Esophagus squamous epithelium (tissue), 5 donors: ENCODE results near the gene PHF3. TPM values are rescaled to one million over a fixed set of nuclear protein-coding genes. Genes with fewer than 3 reads are reported as not detected.

Experiments used
- DNase-seq: peaks from one replicate; lab custom pipeline; 2025; lab: John Stamatoyannopoulos, UW
- H3K27ac ChIP-seq, 4 donors: fragments of 200-600 bp; sonication (generic); one replicate each; pipeline ENCODE4 v1.5.1; 2016 to 2019; ENCODE audit warnings: mild to moderate bottlenecking in 1 of 4
- H3K27me3 ChIP-seq, 4 donors: fragments of 200-600 bp; sonication (generic); 1 replicate in 3 of 4; 2 replicates in 1 of 4; pipeline versions ENCODE4 v1.5.1 to v1.6.0; 2017 to 2021; ENCODE audit warnings: antibody characterized with exemption in 1 of 4
- H3K36me3 ChIP-seq, 3 donors: fragments of 200-600 bp; sonication (generic); one replicate each; pipeline ENCODE4 v1.5.1; 2016 to 2019
- H3K4me1 ChIP-seq, 3 donors: fragments of 200-600 bp; sonication (generic); one replicate each; pipeline ENCODE4 v1.5.1; 2017 to 2019
- H3K4me3 ChIP-seq, 4 donors: fragments of 200-600 bp; sonication (generic); 1 replicate in 3 of 4; 2 replicates in 1 of 4; pipeline ENCODE4 v1.5.1; 2016 to 2019; ENCODE audit warnings: mild to moderate bottlenecking in 2 of 4, moderate library complexity in 1 of 4
- H3K9me3 ChIP-seq, 3 donors: fragments of 200-600 bp; sonication (generic); one replicate each; pipeline ENCODE4 v1.5.1; 2016 to 2019
- POLR2A ChIP-seq, 4 donors: fragments of 450-650 bp; IDR thresholded peaks; one replicate each; pipeline ENCODE4 v1.6.1; 2017; ENCODE audit warnings: antibody characterized with exemption in 4 of 4, mild to moderate bottlenecking in 4 of 4, moderate library complexity in 3 of 4
- WGBS, 2 donors: methylation state at CpG; one replicate each; pipeline ENCODE4 v1.1.5; 2018; 5-methylcytosine and 5-hydroxymethylcytosine counted together
- intact Hi-C: fragments of 100-400 bp; cut with DNase I; formaldehyde crosslinking; loops from one replicate; pipeline ENCODE4 v1.15.0; 2022
- total RNA-seq, 4 donors: library from RNA; depleted of rRNA; stranded (reverse); fragments of >200 nt; gene quantifications; one replicate each; pipeline ENCODE4 v1.1.0, GENCODE V29; 2016
- TF ChIP-seq, protein P1 (sequence below), 6 experiments: fragments of 450-650 bp in 4 of 6; fragments of 200-600 bp in 2 of 6; sonication (generic) in 2 of 6; IDR thresholded peaks; one replicate each; pipeline ENCODE4 v1.5.1; 2016 to 2019; ENCODE audit warnings: antibody characterized with exemption in 6 of 6, mild to moderate bottlenecking in 4 of 6, moderate library complexity in 4 of 6
- donor health status: DM: yes; HTN: yes; CAD: no.

PHF3 gene
- total RNA-seq, 4 donors from 2014 or later, result 17.6 to 53.2 (median 26.7) TPM

GRCh38 chr6:63739094-63739687 is 103.6 kb downstream of the PHF3 start:
- 0% methylated on average over 1 of the region's 1 CpG for WGBS, 2 donors
- Histone ChIP-seq H3K27me3 (no peaks in the 10 kb centered on the region), H3K27ac (no peak overlapping the region), H3K36me3 (no peaks in the 10 kb centered on the region), H3K9me3 (no peaks in the 10 kb centered on the region), H3K4me1 (peaks cover 0 to 18% (median 0%) of the 10 kb centered on the region in 3 donors), H3K4me3 (no peak overlapping the region)
- no peak for DNase-seq
- intact Hi-C loops, result no loop called here
- TF ChIP-seq, protein P1, sequence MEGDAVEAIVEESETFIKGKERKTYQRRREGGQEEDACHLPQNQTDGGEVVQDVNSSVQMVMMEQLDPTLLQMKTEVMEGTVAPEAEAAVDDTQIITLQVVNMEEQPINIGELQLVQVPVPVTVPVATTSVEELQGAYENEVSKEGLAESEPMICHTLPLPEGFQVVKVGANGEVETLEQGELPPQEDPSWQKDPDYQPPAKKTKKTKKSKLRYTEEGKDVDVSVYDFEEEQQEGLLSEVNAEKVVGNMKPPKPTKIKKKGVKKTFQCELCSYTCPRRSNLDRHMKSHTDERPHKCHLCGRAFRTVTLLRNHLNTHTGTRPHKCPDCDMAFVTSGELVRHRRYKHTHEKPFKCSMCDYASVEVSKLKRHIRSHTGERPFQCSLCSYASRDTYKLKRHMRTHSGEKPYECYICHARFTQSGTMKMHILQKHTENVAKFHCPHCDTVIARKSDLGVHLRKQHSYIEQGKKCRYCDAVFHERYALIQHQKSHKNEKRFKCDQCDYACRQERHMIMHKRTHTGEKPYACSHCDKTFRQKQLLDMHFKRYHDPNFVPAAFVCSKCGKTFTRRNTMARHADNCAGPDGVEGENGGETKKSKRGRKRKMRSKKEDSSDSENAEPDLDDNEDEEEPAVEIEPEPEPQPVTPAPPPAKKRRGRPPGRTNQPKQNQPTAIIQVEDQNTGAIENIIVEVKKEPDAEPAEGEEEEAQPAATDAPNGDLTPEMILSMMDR (IDR thresholded peaks at IDR 0.05), result no peak
- TF ChIP-seq POLR2A (IDR thresholded peaks at IDR 0.05), result no peak

GRCh38 chr6:63740709-63741108 is 105.1 kb downstream of the PHF3 start:
- H3K27ac ChIP-seq, result no peak overlapping the region
- H3K4me3 ChIP-seq, result no peak overlapping the region
- intact Hi-C loops, result no loop called here
- TF ChIP-seq, protein P1 (IDR thresholded peaks at IDR 0.05), result no peak
- no peak for TF ChIP-seq POLR2A (IDR thresholded peaks at IDR 0.05)
- H3K9me3 ChIP-seq, result no peaks in the 10 kb centered on the region
- H3K36me3 ChIP-seq, result no peaks in the 10 kb centered on the region
- no peaks in the 10 kb centered on the region for H3K27me3 ChIP-seq
- 8 to 25% methylated on average over 2 of the region's 2 CpGs for WGBS, 2 donors
- peaks cover 0 to 18% (median 0%) of the 10 kb centered on the region in 3 donors for H3K4me1 ChIP-seq
- DNase-seq, result no peak

DNA sequence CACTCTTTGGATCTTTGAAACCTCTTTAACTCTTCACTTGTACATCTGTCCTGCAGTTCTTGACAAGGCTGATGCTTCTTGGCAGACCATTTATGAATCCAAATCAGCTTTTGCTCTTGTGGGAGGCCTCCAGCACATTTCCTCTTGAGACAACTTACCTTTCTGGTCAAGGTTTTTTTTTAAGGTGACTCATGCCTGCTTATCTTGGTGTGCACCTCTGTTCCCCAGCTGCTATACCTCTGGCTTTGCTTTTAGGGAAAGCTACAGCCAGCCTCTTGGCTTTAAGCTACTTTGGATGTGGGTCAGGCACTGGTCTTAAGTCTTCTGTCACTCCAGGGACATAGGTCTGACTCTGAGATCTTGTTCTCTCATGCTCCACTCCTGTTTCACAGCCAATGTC is 106.5 kb downstream of the PHF3 start:
- no peak overlapping the region for H3K4me3 ChIP-seq
- no peaks in the 10 kb centered on the region for H3K9me3 ChIP-seq
- no peaks in the 10 kb centered on the region for H3K27me3 ChIP-seq
- H3K27ac ChIP-seq, result no peak overlapping the region
- intact Hi-C loops, result no loop called here
- no peaks in the 10 kb centered on the region for H3K36me3 ChIP-seq
- no peak for TF ChIP-seq POLR2A (IDR thresholded peaks at IDR 0.05)
- TF ChIP-seq, protein P1 (IDR thresholded peaks at IDR 0.05), result no peak
- H3K4me1 ChIP-seq, result peaks cover 0 to 18% (median 0%) of the 10 kb centered on the region in 3 donors
- DNase-seq, result no peak

DNA sequence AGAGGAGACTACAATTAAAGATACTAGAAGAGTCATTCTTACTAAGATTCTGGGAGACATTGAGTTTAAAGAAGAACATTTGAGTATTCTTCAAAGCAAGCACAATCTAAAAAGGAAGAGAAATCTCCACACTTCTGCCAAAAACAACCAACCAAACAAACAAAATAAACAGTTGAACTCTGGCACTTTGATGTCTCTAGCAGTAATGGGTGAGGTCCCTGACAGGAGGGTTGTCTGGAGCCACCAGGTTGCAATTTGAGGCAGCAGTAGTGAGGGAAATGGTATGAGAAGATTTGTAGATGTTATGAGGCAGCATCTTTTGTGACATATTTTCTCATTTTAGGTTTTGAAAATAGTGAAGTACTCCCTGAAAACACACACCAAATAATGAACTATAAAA is 108.1 kb downstream of the PHF3 start:
- peaks cover 0 to 18% (median 0%) of the 10 kb centered on the region in 3 donors for H3K4me1 ChIP-seq
- intact Hi-C loops, result no loop called here
- no peaks in the 10 kb centered on the region for H3K27me3 ChIP-seq
- no peak for DNase-seq
- no peak overlapping the region for H3K27ac ChIP-seq
- H3K4me3 ChIP-seq, result no peak overlapping the region
- H3K9me3 ChIP-seq, result no peaks in the 10 kb centered on the region
- no peaks in the 10 kb centered on the region for H3K36me3 ChIP-seq
- TF ChIP-seq, protein P1 (IDR thresholded peaks at IDR 0.05), result no peak
- TF ChIP-seq POLR2A (IDR thresholded peaks at IDR 0.05), result no peak

DNA sequence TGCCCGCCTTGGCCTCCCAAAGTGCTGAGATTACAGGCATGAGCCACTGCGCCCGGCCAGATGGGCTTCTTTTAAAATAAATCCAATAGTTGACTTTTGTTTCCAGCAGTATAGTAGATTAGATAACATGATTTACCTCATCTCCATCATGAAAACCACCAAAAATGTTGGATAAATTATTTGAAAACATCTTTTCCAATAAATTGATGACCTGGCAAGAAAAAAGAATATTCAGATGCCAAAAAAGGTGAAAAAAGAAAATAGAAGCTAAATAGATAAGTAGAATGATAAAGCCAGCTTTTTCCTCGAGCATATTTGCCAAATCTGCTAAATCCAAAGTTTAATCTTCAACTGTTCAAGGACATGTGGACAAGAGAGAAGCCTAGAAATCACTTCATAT is 109.2 kb downstream of the PHF3 start:
- WGBS, 2 donors, result 86 to 92% methylated on average over 4 of the region's 4 CpGs

More for the DNA sequence above, 109.2 kb downstream of the PHF3 start:
- no peak for DNase-seq
- H3K36me3 ChIP-seq, result no peaks in the 10 kb centered on the region
- H3K27me3 ChIP-seq, result no peaks in the 10 kb centered on the region
- no peak overlapping the region for H3K27ac ChIP-seq
- intact Hi-C loops, result no loop called here
- peaks cover 0 to 15% (median 0%) of the 10 kb centered on the region in 3 donors for H3K4me1 ChIP-seq
- no peaks in the 10 kb centered on the region for H3K9me3 ChIP-seq
- TF ChIP-seq, protein P1 (IDR thresholded peaks at IDR 0.05), result no peak
- no peak for TF ChIP-seq POLR2A (IDR thresholded peaks at IDR 0.05)
- no peak overlapping the region for H3K4me3 ChIP-seq
